ENCODE measurements around the gene SMAD5.

Gene SMAD5

DNA sequence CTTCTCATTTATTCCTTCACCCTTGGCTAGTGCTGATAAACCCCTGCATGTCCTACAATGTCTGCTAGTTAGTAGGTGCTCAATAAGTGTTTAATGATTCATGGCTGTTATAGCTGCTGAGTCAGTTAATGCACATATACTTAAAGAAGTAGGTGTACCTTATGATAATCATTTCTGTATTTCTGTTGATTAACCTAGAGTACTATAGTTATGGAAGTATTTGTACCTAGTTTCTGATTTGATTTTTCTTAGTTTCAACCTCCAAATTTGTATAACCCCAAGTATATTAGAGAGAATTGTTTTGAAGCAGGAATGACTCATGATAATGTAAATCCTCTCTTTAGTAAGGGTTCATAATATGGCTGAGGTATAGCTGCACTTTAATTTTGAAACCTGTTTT, 8.9 kb downstream of the SMAD5 start:
- Histone ChIP-seq H3K36me3 (ENCODE audit: insufficient read depth, low read length) (no peaks in the 10 kb centered on the region), H3K4me3 (ENCODE audit: low read depth in 1 of 2, low read length in 2 of 2) (no peak overlapping the region), H3K27me3 (ENCODE audit: control insufficient read depth in 1 of 2, insufficient read depth in 2 of 2, low read length in 2 of 2) (no peaks in the 10 kb centered on the region), H3K9ac (ENCODE audit: low read length) (no peak overlapping the region), H3K9me3 (ENCODE audit: low read length) (no peaks in the 10 kb centered on the region), H3K4me1 (ENCODE audit: insufficient read depth, low read length) (peaks cover 68% of the 10 kb centered on the region), H3K27ac (ENCODE audit: low read depth, low read length) (no peak overlapping the region)

DNA sequence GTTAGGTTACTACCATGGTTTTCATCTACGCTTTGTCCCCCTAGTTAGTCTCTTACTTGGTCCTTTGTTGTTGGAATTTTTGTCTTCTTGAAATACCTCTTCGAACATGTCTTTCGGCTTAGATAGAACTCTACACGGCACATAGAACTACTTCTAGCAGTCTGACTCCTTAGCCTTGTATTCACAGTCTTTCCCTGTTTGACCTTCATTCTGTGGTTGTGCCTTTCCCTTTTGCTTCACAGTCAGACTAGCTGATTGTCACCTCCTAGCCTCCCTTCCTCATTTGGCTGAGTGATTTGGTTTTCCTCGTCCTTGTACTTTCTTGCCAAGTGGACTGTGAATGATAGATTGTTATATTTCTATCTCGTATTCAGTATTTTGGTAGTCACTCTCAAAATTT, 10.7 kb downstream of the SMAD5 start:
- H3K36me3 ChIP-seq (ENCODE audit: insufficient read depth, low read length), result no peaks in the 10 kb centered on the region
- peaks cover 58% of the 10 kb centered on the region for H3K4me1 ChIP-seq (ENCODE audit: insufficient read depth, low read length)
- H3K9me3 ChIP-seq (ENCODE audit: low read length), result no peaks in the 10 kb centered on the region
- H3K9ac ChIP-seq (ENCODE audit: low read length), result no peak overlapping the region
- H3K27ac ChIP-seq (ENCODE audit: low read depth, low read length), result no peak overlapping the region
- no peaks in the 10 kb centered on the region for H3K27me3 ChIP-seq (ENCODE audit: control insufficient read depth in 1 of 2, insufficient read depth in 2 of 2, low read length in 2 of 2)
- H3K4me3 ChIP-seq (ENCODE audit: low read depth in 1 of 2, low read length in 2 of 2), result no peak overlapping the region

DNA sequence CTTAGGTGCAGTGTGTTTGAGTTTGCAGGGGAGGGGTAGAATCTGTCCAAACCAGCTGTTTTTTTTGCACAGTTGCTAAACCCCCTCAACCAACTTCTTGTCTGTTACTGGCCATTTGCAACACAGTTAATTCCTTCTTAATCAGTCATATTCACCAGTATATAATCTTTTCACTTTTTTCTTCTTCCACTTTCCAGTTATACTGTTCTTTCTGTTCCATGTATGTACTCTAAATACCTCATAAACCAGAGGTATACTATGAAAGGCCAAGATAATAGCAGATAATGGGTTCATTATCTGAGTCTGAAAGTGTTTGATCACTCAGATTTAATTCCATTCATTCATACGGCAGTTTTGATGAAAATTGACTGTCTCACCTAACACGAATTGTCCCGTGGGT, 11.1 kb downstream of the SMAD5 start:
- Histone ChIP-seq H3K4me3 (ENCODE audit: low read depth in 1 of 2, low read length in 2 of 2) (no peak overlapping the region), H3K9ac (ENCODE audit: low read length) (no peak overlapping the region), H3K9me3 (ENCODE audit: low read length) (no peaks in the 10 kb centered on the region), H3K27me3 (ENCODE audit: control insufficient read depth in 1 of 2, insufficient read depth in 2 of 2, low read length in 2 of 2) (no peaks in the 10 kb centered on the region), H3K27ac (ENCODE audit: low read depth, low read length) (no peak overlapping the region), H3K4me1 (ENCODE audit: insufficient read depth, low read length) (peaks cover 57% of the 10 kb centered on the region), H3K36me3 (ENCODE audit: insufficient read depth, low read length) (no peaks in the 10 kb centered on the region)

DNA sequence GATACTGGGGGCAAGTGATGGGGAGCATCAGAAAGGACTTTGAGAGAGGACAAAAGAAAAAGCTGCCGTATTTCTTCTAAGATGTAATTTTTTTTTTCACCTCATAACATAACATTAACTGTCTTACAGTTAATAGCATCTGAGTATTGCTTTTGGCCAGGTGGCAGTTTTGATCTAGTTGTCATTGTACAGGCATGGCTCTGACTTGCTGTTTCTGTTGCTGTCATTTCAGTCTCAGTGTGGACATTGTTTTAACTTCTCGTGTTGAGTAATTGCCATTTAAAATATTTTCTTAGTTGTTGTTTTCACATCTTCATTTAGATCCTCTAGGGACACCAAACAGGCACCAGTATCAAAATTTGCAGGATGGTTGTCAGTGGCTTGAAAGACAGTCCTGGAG, 12.4 kb downstream of the SMAD5 start:
- no peak overlapping the region for H3K27ac ChIP-seq (ENCODE audit: low read depth, low read length)
- H3K4me1 ChIP-seq (ENCODE audit: insufficient read depth, low read length), result peaks cover 63% of the 10 kb centered on the region
- no peaks in the 10 kb centered on the region for H3K9me3 ChIP-seq (ENCODE audit: low read length)
- H3K9ac ChIP-seq (ENCODE audit: low read length), result no peak overlapping the region
- H3K36me3 ChIP-seq (ENCODE audit: insufficient read depth, low read length), result no peaks in the 10 kb centered on the region
- H3K27me3 ChIP-seq (ENCODE audit: control insufficient read depth in 1 of 2, insufficient read depth in 2 of 2, low read length in 2 of 2), result no peaks in the 10 kb centered on the region
- H3K4me3 ChIP-seq (ENCODE audit: low read depth in 1 of 2, low read length in 2 of 2), result no peak overlapping the region

DNA sequence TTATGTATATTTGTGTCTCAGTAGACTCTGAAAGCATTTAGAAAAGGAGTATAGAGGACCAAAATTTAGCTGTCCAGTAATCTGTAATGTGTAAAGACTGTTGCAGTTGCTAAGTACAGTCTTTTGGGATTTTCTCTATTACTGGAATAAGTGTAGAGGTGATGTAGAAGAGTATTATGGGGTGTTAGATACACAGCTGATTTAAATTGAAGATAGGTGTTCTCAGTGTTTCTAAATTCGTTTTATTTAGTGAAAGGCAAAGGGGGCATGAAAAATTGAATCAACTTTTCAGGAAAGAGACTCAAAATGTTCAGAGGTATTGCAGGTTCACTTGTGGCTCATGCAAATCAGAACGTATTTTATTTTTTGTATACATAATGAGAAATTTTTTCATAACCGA, 13.6 kb downstream of the SMAD5 start:
- no peak overlapping the region for H3K9ac ChIP-seq (ENCODE audit: low read length)
- H3K4me1 ChIP-seq (ENCODE audit: insufficient read depth, low read length), result peaks cover 51% of the 10 kb centered on the region
- no peak overlapping the region for H3K4me3 ChIP-seq (ENCODE audit: low read depth in 1 of 2, low read length in 2 of 2)
- H3K27ac ChIP-seq (ENCODE audit: low read depth, low read length), result no peak overlapping the region
- H3K36me3 ChIP-seq (ENCODE audit: insufficient read depth, low read length), result no peaks in the 10 kb centered on the region
- no peaks in the 10 kb centered on the region for H3K27me3 ChIP-seq (ENCODE audit: control insufficient read depth in 1 of 2, insufficient read depth in 2 of 2, low read length in 2 of 2)
- no peaks in the 10 kb centered on the region for H3K9me3 ChIP-seq (ENCODE audit: low read length)

DNA sequence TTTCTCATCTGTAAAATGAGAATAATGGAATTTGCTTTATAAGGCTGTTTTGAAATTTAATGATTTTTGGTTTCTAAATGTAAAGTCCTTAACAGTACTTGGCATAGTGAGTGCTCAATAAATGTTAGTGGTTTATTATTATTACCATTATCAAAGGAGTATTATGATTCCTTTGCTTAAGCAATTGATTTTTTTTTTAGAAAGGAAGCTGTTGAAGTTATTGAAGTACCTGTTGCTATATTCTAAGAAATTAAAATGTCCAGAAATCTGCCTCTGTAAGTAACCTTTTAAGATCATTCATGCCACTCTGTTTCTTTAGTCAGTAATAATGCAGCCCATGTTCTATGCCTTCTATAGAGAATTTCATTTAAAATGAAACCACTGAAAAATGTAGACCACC, 15.0 kb downstream of the SMAD5 start:
- Histone ChIP-seq H3K27me3 (ENCODE audit: control insufficient read depth in 1 of 2, insufficient read depth in 2 of 2, low read length in 2 of 2) (no peaks in the 10 kb centered on the region), H3K4me3 (ENCODE audit: low read depth in 1 of 2, low read length in 2 of 2) (no peak overlapping the region), H3K9me3 (ENCODE audit: low read length) (no peaks in the 10 kb centered on the region), H3K27ac (ENCODE audit: low read depth, low read length) (no peak overlapping the region), H3K4me1 (ENCODE audit: insufficient read depth, low read length) (peaks cover 41% of the 10 kb centered on the region), H3K9ac (ENCODE audit: low read length) (no peak overlapping the region), H3K36me3 (ENCODE audit: insufficient read depth, low read length) (no peaks in the 10 kb centered on the region)

DNA sequence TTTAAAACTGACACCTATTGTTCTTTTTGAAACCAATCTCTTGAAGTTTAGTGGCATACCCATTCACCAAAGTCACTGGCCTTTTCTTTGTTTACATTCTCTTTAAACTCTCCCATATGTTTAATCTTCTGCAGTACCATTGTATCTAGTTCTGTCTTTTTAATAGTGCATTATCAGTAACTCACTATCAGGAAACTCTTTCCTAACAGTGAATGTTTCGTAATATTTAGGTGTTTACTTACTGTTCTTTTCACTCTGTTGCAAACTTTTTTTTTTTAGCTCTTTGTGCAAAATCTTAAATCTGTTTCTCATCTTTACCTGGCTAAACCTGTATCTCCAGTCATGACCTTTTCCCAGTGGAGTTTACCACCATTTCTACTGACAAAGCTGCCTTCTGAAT, 17.2 kb downstream of the SMAD5 start:
- H3K9me3 ChIP-seq (ENCODE audit: low read length), result no peaks in the 10 kb centered on the region
- no peak overlapping the region for H3K4me3 ChIP-seq (ENCODE audit: low read depth in 1 of 2, low read length in 2 of 2)
- H3K9ac ChIP-seq (ENCODE audit: low read length), result no peak overlapping the region
- peaks cover 15% of the 10 kb centered on the region for H3K36me3 ChIP-seq (ENCODE audit: insufficient read depth, low read length)
- no peak overlapping the region for H3K27ac ChIP-seq (ENCODE audit: low read depth, low read length)
- no peaks in the 10 kb centered on the region for H3K27me3 ChIP-seq (ENCODE audit: control insufficient read depth in 1 of 2, insufficient read depth in 2 of 2, low read length in 2 of 2)
- peaks cover 23% of the 10 kb centered on the region for H3K4me1 ChIP-seq (ENCODE audit: insufficient read depth, low read length)

DNA sequence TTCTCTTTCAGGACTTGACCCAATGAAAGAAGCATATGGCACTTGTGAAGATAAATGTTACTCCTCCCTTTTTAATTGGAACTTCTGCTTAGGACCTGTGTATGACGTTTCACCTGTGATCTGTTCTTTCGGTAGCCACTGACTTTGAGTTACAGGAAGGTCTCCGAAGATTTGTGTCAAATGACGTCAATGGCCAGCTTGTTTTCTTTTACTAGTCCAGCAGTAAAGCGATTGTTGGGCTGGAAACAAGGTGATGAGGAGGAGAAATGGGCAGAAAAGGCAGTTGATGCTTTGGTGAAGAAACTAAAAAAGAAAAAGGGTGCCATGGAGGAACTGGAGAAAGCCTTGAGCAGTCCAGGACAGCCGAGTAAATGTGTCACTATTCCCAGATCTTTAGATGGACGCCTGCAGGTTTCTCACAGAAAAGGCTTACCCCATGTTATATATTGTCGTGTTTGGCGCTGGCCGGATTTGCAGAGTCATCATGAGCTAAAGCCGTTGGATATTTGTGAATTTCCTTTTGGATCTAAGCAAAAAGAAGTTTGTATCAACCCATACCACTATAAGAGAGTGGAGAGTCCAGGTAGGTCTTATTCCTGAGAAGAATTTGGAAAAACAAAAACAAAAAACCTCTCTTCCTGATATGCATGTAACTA, 21.1 kb downstream of the SMAD5 start:
- peaks cover 8% of the 10 kb centered on the region for H3K4me1 ChIP-seq (ENCODE audit: insufficient read depth, low read length)
- no peaks in the 10 kb centered on the region for H3K9me3 ChIP-seq (ENCODE audit: low read length)
- no peak overlapping the region for H3K9ac ChIP-seq (ENCODE audit: low read length)
- no peaks in the 10 kb centered on the region for H3K27me3 ChIP-seq (ENCODE audit: control insufficient read depth in 1 of 2, insufficient read depth in 2 of 2, low read length in 2 of 2)
- peaks cover 33% of the 10 kb centered on the region for H3K36me3 ChIP-seq (ENCODE audit: insufficient read depth, low read length)
- H3K4me3 ChIP-seq (ENCODE audit: low read depth in 1 of 2, low read length in 2 of 2), result no peak overlapping the region
- H3K27ac ChIP-seq (ENCODE audit: low read depth, low read length), result no peak overlapping the region

DNA sequence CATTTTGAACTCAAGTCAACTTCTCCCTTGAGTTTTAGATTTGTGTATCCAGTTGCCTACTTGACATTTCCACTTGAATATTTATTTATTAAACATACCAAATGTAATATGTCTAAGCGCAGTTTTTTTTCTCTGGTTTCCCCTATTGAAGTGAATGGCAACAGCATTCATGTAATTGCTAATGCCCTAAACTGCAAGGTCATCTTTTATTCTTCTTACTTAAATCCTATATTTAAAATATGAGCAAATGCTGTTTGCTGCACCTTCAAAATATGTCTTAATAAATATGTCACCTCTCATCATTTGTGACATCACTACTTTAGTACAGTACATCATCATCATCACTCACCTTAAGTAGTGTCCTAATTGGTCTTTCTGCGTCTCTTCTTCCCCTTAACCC, 22.4 kb downstream of the SMAD5 start:
- no peak overlapping the region for H3K9ac ChIP-seq (ENCODE audit: low read length)
- H3K36me3 ChIP-seq (ENCODE audit: insufficient read depth, low read length), result peaks cover 33% of the 10 kb centered on the region
- H3K27ac ChIP-seq (ENCODE audit: low read depth, low read length), result no peak overlapping the region
- H3K9me3 ChIP-seq (ENCODE audit: low read length), result no peaks in the 10 kb centered on the region
- no peaks in the 10 kb centered on the region for H3K27me3 ChIP-seq (ENCODE audit: control insufficient read depth in 1 of 2, insufficient read depth in 2 of 2, low read length in 2 of 2)
- no peaks in the 10 kb centered on the region for H3K4me1 ChIP-seq (ENCODE audit: insufficient read depth, low read length)
- H3K4me3 ChIP-seq (ENCODE audit: low read depth in 1 of 2, low read length in 2 of 2), result no peak overlapping the region

DNA sequence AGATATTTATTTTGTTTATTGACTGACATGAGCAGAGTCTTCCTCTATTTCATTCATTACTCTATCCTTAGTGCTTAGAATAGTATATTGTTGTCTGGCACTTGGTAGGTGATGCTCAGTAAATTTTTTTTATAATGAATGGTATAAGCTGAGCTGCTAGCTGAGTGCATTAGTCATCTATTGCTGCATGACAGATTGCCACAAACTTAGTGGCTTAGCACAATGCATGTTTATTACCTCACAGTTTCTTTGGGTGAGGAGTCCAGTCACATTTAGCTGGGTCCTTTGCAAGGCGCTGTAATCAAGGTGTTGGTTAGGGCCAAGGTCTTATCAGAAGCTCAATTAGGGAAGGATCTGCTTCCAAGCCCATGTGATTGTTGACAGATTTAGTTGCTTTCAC, 23.1 kb downstream of the SMAD5 start:
- Histone ChIP-seq H3K9me3 (ENCODE audit: low read length) (no peaks in the 10 kb centered on the region), H3K4me3 (ENCODE audit: low read depth in 1 of 2, low read length in 2 of 2) (no peak overlapping the region), H3K36me3 (ENCODE audit: insufficient read depth, low read length) (peaks cover 33% of the 10 kb centered on the region), H3K9ac (ENCODE audit: low read length) (no peak overlapping the region), H3K27me3 (ENCODE audit: control insufficient read depth in 1 of 2, insufficient read depth in 2 of 2, low read length in 2 of 2) (no peaks in the 10 kb centered on the region), H3K27ac (ENCODE audit: low read depth, low read length) (no peak overlapping the region), H3K4me1 (ENCODE audit: insufficient read depth, low read length) (peaks cover 5% of the 10 kb centered on the region)

DNA sequence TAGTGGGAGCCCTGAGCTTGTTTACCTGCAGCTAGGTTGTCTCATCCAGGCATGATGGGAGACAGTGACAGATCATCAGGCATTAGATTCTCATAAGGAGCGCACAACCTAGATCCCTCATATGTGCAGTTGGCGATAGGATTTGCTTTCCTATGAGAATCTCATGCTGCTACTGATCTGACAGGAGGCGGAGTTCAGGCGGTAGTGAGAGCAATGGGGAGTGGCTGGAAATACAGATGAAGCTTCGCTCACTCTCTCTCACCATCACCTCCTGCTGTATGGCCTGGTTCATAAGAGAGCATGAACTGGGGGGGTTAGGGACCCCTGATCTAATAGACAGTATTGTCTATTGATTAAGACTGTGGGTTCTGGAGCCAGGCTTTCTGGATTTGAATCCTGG, 24.9 kb downstream of the SMAD5 start:
- H3K27me3 ChIP-seq (ENCODE audit: control insufficient read depth in 1 of 2, insufficient read depth in 2 of 2, low read length in 2 of 2), result no peaks in the 10 kb centered on the region
- H3K27ac ChIP-seq (ENCODE audit: low read depth, low read length), result no peak overlapping the region
- peaks cover 37% of the 10 kb centered on the region for H3K36me3 ChIP-seq (ENCODE audit: insufficient read depth, low read length)
- H3K4me1 ChIP-seq (ENCODE audit: insufficient read depth, low read length), result peaks cover 7% of the 10 kb centered on the region
- no peak overlapping the region for H3K9ac ChIP-seq (ENCODE audit: low read length)
- H3K4me3 ChIP-seq (ENCODE audit: low read depth in 1 of 2, low read length in 2 of 2), result no peak overlapping the region
- H3K9me3 ChIP-seq (ENCODE audit: low read length), result no peaks in the 10 kb centered on the region

DNA sequence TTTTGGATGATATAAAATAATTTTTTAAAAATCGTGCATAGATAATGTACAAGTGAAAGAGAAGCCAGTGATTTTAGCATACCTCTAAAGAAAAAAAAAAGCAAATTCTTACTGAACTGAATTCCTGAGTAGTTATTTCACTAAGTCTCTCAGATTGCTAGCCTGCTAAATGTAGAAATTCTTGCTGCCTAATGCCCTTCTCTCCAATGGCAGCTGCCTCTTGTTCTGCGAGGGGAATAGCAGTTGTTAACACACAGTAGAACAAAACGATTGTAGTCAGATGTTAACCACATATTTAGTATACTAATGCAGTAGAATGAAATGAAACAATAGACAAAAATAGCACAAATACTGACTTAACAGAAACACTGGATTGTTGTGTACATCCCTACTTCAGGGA, 26.8 kb downstream of the SMAD5 start:
- H3K9ac ChIP-seq (ENCODE audit: low read length), result no peak overlapping the region
- H3K9me3 ChIP-seq (ENCODE audit: low read length), result no peaks in the 10 kb centered on the region
- H3K36me3 ChIP-seq (ENCODE audit: insufficient read depth, low read length), result peaks cover 27% of the 10 kb centered on the region
- H3K27ac ChIP-seq (ENCODE audit: low read depth, low read length), result no peak overlapping the region
- H3K27me3 ChIP-seq (ENCODE audit: control insufficient read depth in 1 of 2, insufficient read depth in 2 of 2, low read length in 2 of 2), result no peaks in the 10 kb centered on the region
- H3K4me3 ChIP-seq (ENCODE audit: low read depth in 1 of 2, low read length in 2 of 2), result no peak overlapping the region
- H3K4me1 ChIP-seq (ENCODE audit: insufficient read depth, low read length), result peaks cover 7% of the 10 kb centered on the region
